Measurements from ENCODE around the gene B4GALT6.

- no peak for TF ChIP-seq YY1 (IDR thresholded peaks at IDR 0.05; ENCODE audit: insufficient read depth, insufficient read length)
- TF ChIP-seq ZNF274 (IDR thresholded peaks at IDR 0.05; ENCODE audit: low read depth, low read length) = no peak
Observed at GRCh38 chr18:31688606-31689005, 4.2 kb upstream of the B4GALT6 start.
